ENCODE results near the gene PACRG.

Gene PACRG

DNA sequence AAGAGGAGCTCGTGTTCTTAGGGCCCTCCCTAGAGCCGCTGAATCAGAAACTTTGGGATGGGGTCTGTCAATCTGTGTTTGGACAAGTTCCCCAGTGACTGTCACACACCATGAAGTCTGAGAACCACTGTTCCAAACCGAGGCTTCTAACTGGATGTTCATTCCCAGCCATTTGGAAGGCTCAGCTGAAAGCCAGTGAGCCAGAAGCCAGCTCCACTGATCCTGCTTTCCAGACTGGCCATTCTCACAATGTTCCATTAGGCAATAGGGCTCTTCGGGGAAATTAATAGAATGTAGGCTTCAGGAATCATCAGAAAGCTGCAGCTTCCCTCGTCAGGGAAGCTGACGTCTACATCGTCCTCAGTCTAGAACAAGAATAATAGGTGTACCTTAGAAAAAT is 595.9 kb downstream of the PACRG start:
- TF ChIP-seq RAD21 (IDR thresholded peaks at IDR 0.05; ENCODE audit: low read depth) (no peak), ZBTB7A (IDR thresholded peaks at IDR 0.05; ENCODE audit: low read depth) (no peak), YY1 (IDR thresholded peaks at IDR 0.05; ENCODE audit: low read depth) (no peak), TEAD4 (IDR thresholded peaks at IDR 0.05) (no peak), FOXM1 (IDR thresholded peaks at IDR 0.05; ENCODE audit: borderline replicate concordance, low read depth) (no peak), EGR1 (IDR thresholded peaks at IDR 0.05) (no peak), TAF1 (IDR thresholded peaks at IDR 0.05; ENCODE audit: low read depth) (no peak), EP300 (IDR thresholded peaks at IDR 0.05; ENCODE audit: borderline replicate concordance) (no peak), TCF12 (IDR thresholded peaks at IDR 0.05; ENCODE audit: low read depth) (no peak), CEBPB (IDR thresholded peaks at IDR 0.05) (no peak), NFIC (IDR thresholded peaks at IDR 0.05) (no peak), REST (IDR thresholded peaks at IDR 0.05; ENCODE audit: low read depth) (no peak), CREB1 (IDR thresholded peaks at IDR 0.05; ENCODE audit: low read depth) (no peak)
- TF ChIP-seq, protein P1, sequence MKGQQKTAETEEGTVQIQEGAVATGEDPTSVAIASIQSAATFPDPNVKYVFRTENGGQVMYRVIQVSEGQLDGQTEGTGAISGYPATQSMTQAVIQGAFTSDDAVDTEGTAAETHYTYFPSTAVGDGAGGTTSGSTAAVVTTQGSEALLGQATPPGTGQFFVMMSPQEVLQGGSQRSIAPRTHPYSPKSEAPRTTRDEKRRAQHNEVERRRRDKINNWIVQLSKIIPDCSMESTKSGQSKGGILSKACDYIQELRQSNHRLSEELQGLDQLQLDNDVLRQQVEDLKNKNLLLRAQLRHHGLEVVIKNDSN (IDR thresholded peaks at IDR 0.05): no peak
- TF ChIP-seq, protein P2, sequence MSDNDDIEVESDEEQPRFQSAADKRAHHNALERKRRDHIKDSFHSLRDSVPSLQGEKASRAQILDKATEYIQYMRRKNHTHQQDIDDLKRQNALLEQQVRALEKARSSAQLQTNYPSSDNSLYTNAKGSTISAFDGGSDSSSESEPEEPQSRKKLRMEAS (IDR thresholded peaks at IDR 0.05): no peak

GRCh38 chr6:163324326-163324687 is 596.5 kb downstream of the PACRG start:
- TF ChIP-seq EP300 (IDR thresholded peaks at IDR 0.05; ENCODE audit: borderline replicate concordance) (no peak), TCF12 (IDR thresholded peaks at IDR 0.05; ENCODE audit: low read depth) (no peak), TAF1 (IDR thresholded peaks at IDR 0.05; ENCODE audit: low read depth) (no peak), EGR1 (IDR thresholded peaks at IDR 0.05) (no peak), CREB1 (IDR thresholded peaks at IDR 0.05; ENCODE audit: low read depth) (no peak), REST (IDR thresholded peaks at IDR 0.05; ENCODE audit: low read depth) (no peak), ZBTB7A (IDR thresholded peaks at IDR 0.05; ENCODE audit: low read depth) (no peak), RAD21 (IDR thresholded peaks at IDR 0.05; ENCODE audit: low read depth) (no peak), CEBPB (IDR thresholded peaks at IDR 0.05) (no peak), YY1 (IDR thresholded peaks at IDR 0.05; ENCODE audit: low read depth) (no peak)
- TF ChIP-seq, protein P1 (IDR thresholded peaks at IDR 0.05): no peak
- TF ChIP-seq, protein P2 (IDR thresholded peaks at IDR 0.05): no peak

DNA sequence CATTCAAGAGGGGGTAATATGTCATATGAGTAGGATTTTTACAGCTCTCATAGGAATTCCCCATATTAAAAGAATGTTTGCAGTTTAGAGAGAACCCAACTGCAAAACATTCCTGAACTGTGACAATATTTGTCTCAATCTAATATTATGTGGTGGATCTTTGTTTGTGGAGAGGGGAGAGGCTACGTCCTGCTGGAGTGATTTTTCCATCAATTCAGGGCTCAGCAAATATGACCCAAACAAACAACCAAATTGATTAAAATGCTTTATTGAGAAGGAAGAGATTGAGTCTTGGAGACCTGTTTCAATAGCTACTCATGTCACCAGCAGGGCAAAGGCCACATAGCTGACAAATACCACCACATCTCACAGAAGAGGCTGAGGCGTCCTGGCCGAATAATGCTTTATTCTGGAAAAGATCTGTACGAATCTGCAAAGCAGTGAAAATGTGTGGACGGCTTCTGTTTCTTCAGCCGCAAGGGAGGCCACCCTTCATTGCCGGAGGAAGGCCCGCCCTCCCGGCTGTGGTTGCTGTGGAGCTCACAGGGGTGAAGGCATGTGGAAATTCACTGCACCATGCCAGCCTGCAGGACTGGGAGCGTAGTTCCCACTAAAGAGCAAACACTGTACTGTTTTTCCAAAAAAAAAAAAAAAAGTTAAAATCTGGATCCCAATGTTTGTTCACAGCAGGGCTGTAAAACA is 597.1 kb downstream of the PACRG start:
- TF ChIP-seq, protein P2 (IDR thresholded peaks at IDR 0.05): no peak
- TF ChIP-seq, protein P1 (IDR thresholded peaks at IDR 0.05): no peak
- TF ChIP-seq RAD21 (IDR thresholded peaks at IDR 0.05; ENCODE audit: low read depth) (no peak), TEAD4 (IDR thresholded peaks at IDR 0.05) (no peak), REST (IDR thresholded peaks at IDR 0.05; ENCODE audit: low read depth) (no peak), NFIC (IDR thresholded peaks at IDR 0.05) (no peak), CEBPB (IDR thresholded peaks at IDR 0.05) (no peak), EGR1 (IDR thresholded peaks at IDR 0.05) (no peak), FOXM1 (IDR thresholded peaks at IDR 0.05; ENCODE audit: borderline replicate concordance, low read depth) (no peak), CREB1 (IDR thresholded peaks at IDR 0.05; ENCODE audit: low read depth) (no peak), YY1 (IDR thresholded peaks at IDR 0.05; ENCODE audit: low read depth) (no peak), TCF12 (IDR thresholded peaks at IDR 0.05; ENCODE audit: low read depth) (no peak), ZBTB7A (IDR thresholded peaks at IDR 0.05; ENCODE audit: low read depth) (no peak), TAF1 (IDR thresholded peaks at IDR 0.05; ENCODE audit: low read depth) (no peak), EP300 (IDR thresholded peaks at IDR 0.05; ENCODE audit: borderline replicate concordance) (no peak)

Data from Ishikawa (cell line).